KMS-11 (cell line): ENCODE measurements around the gene ZC3HAV1L.

Experiments
- H2AFZ ChIP-seq: fragments of 200-600 bp; sonication (generic); 2 replicates; pipeline ENCODE4 v1.6.1; 2016; ENCODE audit warnings: antibody characterized with exemption, mixed run types, low read depth
- H3K27ac ChIP-seq: fragments of 200-600 bp; sonication (generic); 2 replicates; pipeline ENCODE4 v1.6.1; 2016; ENCODE audit warnings: mild to moderate bottlenecking, mixed run types
- H3K27me3 ChIP-seq: fragments of 200-600 bp; sonication (generic); 2 replicates; pipeline ENCODE4 v1.6.1; 2017; ENCODE audit warnings: mild to moderate bottlenecking, low read depth, mixed run types, moderate library complexity; ENCODE audit not compliant: insufficient read depth
- H3K36me3 ChIP-seq: fragments of 200-600 bp; sonication (generic); 2 replicates; pipeline ENCODE4 v1.6.1; 2017; ENCODE audit warnings: mild to moderate bottlenecking, mixed run types; ENCODE audit not compliant: insufficient read depth
- H3K4me1 ChIP-seq: fragments of 200-600 bp; sonication (generic); 2 replicates; pipeline ENCODE4 v1.6.1; 2016; ENCODE audit warnings: mild to moderate bottlenecking, low read depth, mixed run types; ENCODE audit not compliant: poor library complexity, severe bottlenecking
- H3K4me2 ChIP-seq: fragments of 200-600 bp; sonication (generic); 2 replicates; pipeline ENCODE4 v1.7.0; 2016; ENCODE audit warnings: mild to moderate bottlenecking, mixed run types
- H3K4me3 ChIP-seq: fragments of 200-600 bp; sonication (generic); IDR thresholded peaks from 2 replicates; pipeline ENCODE4 v1.6.1; 2017; ENCODE audit warnings: low read depth, low read length, mixed read lengths; ENCODE audit not compliant: insufficient read depth
- H3K79me2 ChIP-seq: fragments of 200-600 bp; sonication (generic); 2 replicates; pipeline ENCODE4 v1.6.1; 2016; ENCODE audit warnings: low read depth, mixed run types; ENCODE audit not compliant: insufficient read depth
- H3K9ac ChIP-seq: fragments of 200-600 bp; sonication (generic); 2 replicates; pipeline ENCODE4 v1.6.1; 2016; ENCODE audit warnings: mild to moderate bottlenecking, mixed run types
- H4K20me1 ChIP-seq: fragments of 200-600 bp; sonication (generic); 2 replicates; pipeline ENCODE4 v1.6.1; 2016; ENCODE audit warnings: mild to moderate bottlenecking, mixed run types; ENCODE audit not compliant: insufficient read depth
- CTCF ChIP-seq: fragments of 200-600 bp; sonication (generic); conservative IDR thresholded peaks from 2 replicates; pipeline ENCODE4 v1.6.1; 2017; ENCODE audit warnings: low read depth, mild to moderate bottlenecking, antibody characterized with exemption, low read length, moderate library complexity, mixed read lengths

Gene ZC3HAV1L

DNA sequence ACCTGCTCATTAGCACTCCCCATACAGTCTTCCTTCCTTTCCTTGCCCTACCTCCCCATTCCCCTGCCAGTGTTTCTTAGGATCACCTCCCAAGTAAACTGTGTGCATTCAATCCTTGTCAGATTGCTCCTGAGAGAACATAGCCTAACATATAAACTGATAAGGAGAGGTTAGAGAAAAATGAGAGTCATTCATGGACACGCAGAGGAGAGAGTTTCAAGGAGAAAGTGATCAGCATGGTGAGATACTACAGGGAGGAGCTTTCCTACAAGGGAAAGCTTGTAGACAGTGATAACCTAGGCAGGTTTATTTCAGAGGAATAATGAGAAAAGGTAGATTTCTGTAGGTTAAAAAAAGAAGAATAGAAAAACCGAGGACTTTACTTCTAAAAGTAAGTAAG, 2.8 kb upstream of the ZC3HAV1L start:
- no peak overlapping the region for H3K27ac ChIP-seq
- no peaks in the 10 kb centered on the region for H3K36me3 ChIP-seq
- H4K20me1 ChIP-seq: no peaks in the 10 kb centered on the region
- H3K79me2 ChIP-seq: no peaks in the 10 kb centered on the region
- no peak overlapping the region for H3K9ac ChIP-seq
- H3K4me3 ChIP-seq: no peak overlapping the region
- H3K4me2 ChIP-seq: no peak overlapping the region
- no peaks in the 10 kb centered on the region for H3K4me1 ChIP-seq
- H2AFZ ChIP-seq: no peak overlapping the region
- no peaks in the 10 kb centered on the region for H3K27me3 ChIP-seq
- TF ChIP-seq CTCF: no peak

DNA sequence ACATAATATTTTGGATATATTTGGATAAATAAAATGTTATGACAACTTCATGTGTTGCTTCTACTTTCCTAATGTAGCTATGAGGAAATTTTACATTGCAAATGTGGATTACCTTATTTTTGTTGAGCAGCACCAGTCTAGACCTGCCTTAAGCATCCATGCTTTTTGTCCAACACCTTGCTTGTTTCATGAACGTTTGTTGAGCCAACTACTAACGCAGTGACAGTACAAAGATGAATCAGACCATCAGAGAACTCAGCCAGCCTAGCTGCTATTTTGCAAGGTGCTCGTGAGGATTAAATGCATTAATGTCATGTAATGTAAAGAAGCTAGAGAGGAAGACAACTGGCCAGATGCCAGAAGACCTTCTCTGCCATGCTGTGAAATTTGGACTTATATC, 1.1 kb upstream of the ZC3HAV1L start:
- H2AFZ ChIP-seq: no peak overlapping the region
- no peaks in the 10 kb centered on the region for H3K4me1 ChIP-seq
- H3K36me3 ChIP-seq: no peaks in the 10 kb centered on the region
- no peak for TF ChIP-seq CTCF
- H3K4me3 ChIP-seq: no peak overlapping the region
- no peaks in the 10 kb centered on the region for H3K27me3 ChIP-seq
- H4K20me1 ChIP-seq: no peaks in the 10 kb centered on the region
- H3K27ac ChIP-seq: no peak overlapping the region
- H3K9ac ChIP-seq: no peak overlapping the region
- no peak overlapping the region for H3K4me2 ChIP-seq
- no peaks in the 10 kb centered on the region for H3K79me2 ChIP-seq

DNA sequence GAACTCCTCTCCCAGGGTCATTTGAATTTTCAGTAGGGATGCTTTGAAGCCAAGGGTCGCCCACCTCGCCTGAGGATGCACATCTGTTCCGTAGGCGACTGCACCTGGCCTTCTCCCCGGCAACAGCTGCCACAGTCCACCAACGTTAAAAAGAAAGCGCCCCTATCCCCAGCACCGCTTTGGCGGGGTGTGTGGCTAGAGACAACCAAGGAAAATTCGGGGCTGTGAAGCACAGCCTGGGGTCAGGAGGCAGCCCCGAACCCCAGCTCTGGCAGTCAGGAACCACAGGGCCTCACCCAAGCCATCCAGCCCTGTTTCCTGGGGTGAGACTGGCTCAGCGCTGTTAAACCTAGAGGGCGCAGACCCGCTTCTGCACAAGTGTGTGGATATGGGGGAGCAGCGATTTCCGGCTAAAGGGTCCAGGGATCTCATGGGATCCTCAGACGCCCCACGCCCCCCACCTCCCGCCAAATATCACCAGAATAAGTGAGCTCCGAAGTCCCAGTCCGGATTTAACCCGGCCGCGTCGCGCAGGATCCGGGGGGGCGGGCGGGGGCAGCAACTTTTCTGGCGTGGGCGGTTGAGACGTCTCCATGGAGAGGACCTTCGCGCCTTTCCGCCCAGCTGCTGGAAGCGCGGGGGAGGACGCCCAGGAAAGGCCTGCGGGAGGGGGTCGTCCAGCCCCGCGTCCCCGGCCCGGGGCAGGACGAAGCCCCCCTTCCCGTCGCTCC, 822 bp downstream of the ZC3HAV1L start:
- no peaks in the 10 kb centered on the region for H3K27me3 ChIP-seq
- no peaks in the 10 kb centered on the region for H3K4me1 ChIP-seq
- no peak overlapping the region for H3K4me3 ChIP-seq
- H4K20me1 ChIP-seq: no peaks in the 10 kb centered on the region
- no peaks in the 10 kb centered on the region for H3K36me3 ChIP-seq
- H3K79me2 ChIP-seq: no peaks in the 10 kb centered on the region
- no peak overlapping the region for H2AFZ ChIP-seq
- H3K9ac ChIP-seq: no peak overlapping the region; the same call in 1 of the 2 replicates
- no peak overlapping the region for H3K27ac ChIP-seq
- no peak overlapping the region for H3K4me2 ChIP-seq
- no peak for TF ChIP-seq CTCF

DNA sequence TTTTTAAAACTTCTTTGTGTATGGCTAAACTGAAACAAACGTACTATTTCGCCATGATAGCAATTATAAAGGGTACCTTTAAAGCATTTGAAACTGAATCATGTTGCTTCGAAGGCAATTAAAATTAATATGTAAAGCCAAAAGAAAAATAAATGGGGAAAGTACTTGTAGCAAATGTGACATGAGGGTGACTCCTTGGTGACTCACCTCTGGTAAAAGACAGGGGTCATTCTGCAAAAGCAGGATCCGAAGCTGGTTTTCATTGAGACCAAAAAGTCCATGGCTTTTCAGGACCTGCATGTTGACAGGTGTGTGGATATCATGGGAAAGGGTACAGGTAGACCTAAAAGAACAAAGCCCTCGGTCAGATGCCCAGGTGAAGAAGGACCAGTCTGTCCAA, 1.5 kb downstream of the ZC3HAV1L start:
- Histone ChIP-seq H3K4me3 (no peak overlapping the region), H2AFZ (no peak overlapping the region), H3K9ac (no peak overlapping the region), H3K4me2 (no peak overlapping the region), H3K27me3 (no peaks in the 10 kb centered on the region), H3K4me1 (no peaks in the 10 kb centered on the region), H3K79me2 (no peaks in the 10 kb centered on the region), H3K36me3 (no peaks in the 10 kb centered on the region), H3K27ac (no peak overlapping the region), H4K20me1 (no peaks in the 10 kb centered on the region)
- no peak for TF ChIP-seq CTCF
